ENCODE results near the gene TUBAL3.

DNA sequence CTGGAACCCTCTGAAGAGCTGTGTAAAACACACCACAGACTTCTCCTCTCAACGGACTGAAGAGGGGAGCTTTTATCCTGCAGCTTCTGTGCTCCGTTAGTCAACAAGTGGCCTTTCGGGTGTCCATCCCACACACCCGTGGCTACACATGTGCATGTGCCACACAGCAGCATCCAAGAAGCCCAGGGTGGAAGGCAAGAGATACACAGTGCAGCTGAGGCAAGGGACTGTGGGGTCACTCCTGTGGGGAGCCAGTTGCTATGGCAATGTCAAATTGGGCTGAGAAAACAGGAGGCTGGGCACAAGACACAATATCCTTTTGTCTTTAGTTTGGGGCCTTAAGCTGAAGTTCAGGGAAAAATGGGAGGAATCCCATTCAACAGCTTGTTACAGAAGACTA lies 36.5 kb upstream of the TUBAL3 start:
- no peak for TF ChIP-seq POLR2A (IDR thresholded peaks at IDR 0.05; ENCODE audit: extremely low read depth, insufficient read length)
- TF ChIP-seq, protein P1, sequence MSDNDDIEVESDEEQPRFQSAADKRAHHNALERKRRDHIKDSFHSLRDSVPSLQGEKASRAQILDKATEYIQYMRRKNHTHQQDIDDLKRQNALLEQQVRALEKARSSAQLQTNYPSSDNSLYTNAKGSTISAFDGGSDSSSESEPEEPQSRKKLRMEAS (IDR thresholded peaks at IDR 0.05; ENCODE audit: low read depth, low read length) = no peak
- TF ChIP-seq, protein P2, sequence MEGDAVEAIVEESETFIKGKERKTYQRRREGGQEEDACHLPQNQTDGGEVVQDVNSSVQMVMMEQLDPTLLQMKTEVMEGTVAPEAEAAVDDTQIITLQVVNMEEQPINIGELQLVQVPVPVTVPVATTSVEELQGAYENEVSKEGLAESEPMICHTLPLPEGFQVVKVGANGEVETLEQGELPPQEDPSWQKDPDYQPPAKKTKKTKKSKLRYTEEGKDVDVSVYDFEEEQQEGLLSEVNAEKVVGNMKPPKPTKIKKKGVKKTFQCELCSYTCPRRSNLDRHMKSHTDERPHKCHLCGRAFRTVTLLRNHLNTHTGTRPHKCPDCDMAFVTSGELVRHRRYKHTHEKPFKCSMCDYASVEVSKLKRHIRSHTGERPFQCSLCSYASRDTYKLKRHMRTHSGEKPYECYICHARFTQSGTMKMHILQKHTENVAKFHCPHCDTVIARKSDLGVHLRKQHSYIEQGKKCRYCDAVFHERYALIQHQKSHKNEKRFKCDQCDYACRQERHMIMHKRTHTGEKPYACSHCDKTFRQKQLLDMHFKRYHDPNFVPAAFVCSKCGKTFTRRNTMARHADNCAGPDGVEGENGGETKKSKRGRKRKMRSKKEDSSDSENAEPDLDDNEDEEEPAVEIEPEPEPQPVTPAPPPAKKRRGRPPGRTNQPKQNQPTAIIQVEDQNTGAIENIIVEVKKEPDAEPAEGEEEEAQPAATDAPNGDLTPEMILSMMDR (IDR thresholded peaks at IDR 0.05; ENCODE audit: low read depth, low read length) = no peak

All from NB4 (cell line).